HEK293 (cell line): Measurements from ENCODE around the gene ZC3HAV1L.

ENCODE experiments used
- MZF1 ChIP-seq: fragments of 450-650 bp; formaldehyde crosslinking; IDR thresholded peaks from 2 replicates; pipeline ENCODE4 v1.5.1; 2017; ENCODE audit warnings: missing biosample characterization, missing genetic modification characterization, borderline replicate concordance
- TCF7L2 ChIP-seq: IDR thresholded peaks from 2 replicates; pipeline ENCODE4 v1.6.1; 2011; ENCODE audit warnings: low read depth, mild to moderate bottlenecking, inconsistent platforms, low read length, moderate library complexity, borderline replicate concordance
- ZNF16 ChIP-seq: fragments of 450-650 bp; formaldehyde crosslinking; IDR thresholded peaks from 2 replicates; pipeline ENCODE4 v1.5.1; 2016; ENCODE audit warnings: low read depth, missing biosample characterization, missing genetic modification characterization
- ZNF335 ChIP-seq: fragments of 450-650 bp; formaldehyde crosslinking; conservative IDR thresholded peaks from 2 replicates; pipeline ENCODE4 v1.5.1; 2016; ENCODE audit warnings: missing biosample characterization, missing genetic modification characterization
- ZNF341 ChIP-seq: fragments of 450-650 bp; formaldehyde crosslinking; IDR thresholded peaks from 2 replicates; pipeline ENCODE4; 2016; ENCODE audit warnings: low read depth, missing biosample characterization, missing genetic modification characterization
- ZNF416 ChIP-seq: fragments of 450-650 bp; formaldehyde crosslinking; IDR thresholded peaks from 2 replicates; pipeline ENCODE4 v1.5.1; 2016; ENCODE audit warnings: missing biosample characterization, missing genetic modification characterization
- ZNF626 ChIP-seq: fragments of 450-650 bp; sonication (Bioruptor Pico); formaldehyde crosslinking; IDR thresholded peaks from 2 replicates; pipeline ENCODE4 v1.5.1; 2018; ENCODE audit warnings: missing biosample characterization, missing genetic modification characterization, inconsistent platforms
- ZNF843 ChIP-seq: fragments of 450-650 bp; formaldehyde crosslinking; IDR thresholded peaks from 2 replicates; pipeline ENCODE4 v1.5.1; 2016; ENCODE audit warnings: missing biosample characterization, missing genetic modification characterization
- TF ChIP-seq, protein P1 (sequence below): fragments of 450-650 bp; formaldehyde crosslinking; IDR thresholded peaks from 2 replicates; pipeline ENCODE4 v1.5.1; 2016; ENCODE audit warnings: missing biosample characterization, missing genetic modification characterization

DNA sequence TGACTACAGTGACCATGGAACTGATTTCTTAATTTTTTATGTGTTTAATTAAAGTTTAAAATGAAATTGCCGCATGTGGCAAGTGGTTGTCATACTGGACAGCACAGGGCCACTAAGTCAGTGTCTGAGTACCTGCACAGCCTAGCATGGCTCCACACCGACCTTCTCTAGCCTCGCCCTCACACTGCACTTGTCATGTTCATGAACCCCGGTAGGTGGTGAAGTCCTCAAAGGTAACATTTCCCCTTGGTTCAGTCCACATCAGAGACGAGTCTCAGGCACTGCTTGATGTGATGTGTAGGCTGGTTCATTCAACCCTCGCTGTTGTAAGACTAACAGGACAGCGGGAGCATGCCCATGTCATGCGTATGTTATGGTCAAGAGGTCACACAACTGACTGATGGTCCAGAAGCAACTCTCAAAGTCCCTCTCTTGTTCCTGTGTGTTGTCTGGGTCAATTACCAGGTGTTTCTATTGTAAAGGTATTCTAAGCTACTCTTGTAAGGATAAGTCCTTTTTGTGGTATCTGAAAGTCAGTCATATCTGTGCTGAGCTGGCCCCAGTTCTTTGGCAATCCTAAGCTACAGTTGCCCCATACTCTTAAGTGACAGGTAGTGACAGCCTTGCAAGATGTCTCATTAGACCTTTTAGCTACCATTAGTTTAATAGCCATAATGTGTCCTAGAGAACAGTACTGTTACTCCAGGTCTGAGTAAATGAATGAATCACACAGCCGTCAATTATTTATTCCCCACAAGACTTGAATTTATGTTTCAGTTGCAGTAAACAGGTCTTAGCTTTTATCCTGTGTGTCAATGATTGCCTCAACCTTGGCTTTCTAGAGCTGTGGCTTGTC, 32.9 kb upstream of the ZC3HAV1L start:
- TF ChIP-seq, protein P1, sequence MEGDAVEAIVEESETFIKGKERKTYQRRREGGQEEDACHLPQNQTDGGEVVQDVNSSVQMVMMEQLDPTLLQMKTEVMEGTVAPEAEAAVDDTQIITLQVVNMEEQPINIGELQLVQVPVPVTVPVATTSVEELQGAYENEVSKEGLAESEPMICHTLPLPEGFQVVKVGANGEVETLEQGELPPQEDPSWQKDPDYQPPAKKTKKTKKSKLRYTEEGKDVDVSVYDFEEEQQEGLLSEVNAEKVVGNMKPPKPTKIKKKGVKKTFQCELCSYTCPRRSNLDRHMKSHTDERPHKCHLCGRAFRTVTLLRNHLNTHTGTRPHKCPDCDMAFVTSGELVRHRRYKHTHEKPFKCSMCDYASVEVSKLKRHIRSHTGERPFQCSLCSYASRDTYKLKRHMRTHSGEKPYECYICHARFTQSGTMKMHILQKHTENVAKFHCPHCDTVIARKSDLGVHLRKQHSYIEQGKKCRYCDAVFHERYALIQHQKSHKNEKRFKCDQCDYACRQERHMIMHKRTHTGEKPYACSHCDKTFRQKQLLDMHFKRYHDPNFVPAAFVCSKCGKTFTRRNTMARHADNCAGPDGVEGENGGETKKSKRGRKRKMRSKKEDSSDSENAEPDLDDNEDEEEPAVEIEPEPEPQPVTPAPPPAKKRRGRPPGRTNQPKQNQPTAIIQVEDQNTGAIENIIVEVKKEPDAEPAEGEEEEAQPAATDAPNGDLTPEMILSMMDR (tag by site-specific recombination) = no peak
- TF ChIP-seq ZNF335 (tag by site-specific recombination) = no peak
- TF ChIP-seq ZNF341 (tag by site-specific recombination) = no peak
- no peak for TF ChIP-seq ZNF416 (tag by site-specific recombination)
- no peak for TF ChIP-seq ZNF843 (tag by site-specific recombination)
- no peak for TF ChIP-seq TCF7L2
- TF ChIP-seq ZNF626 = no peak
- no peak for TF ChIP-seq ZNF16 (tag by site-specific recombination)
- no peak for TF ChIP-seq MZF1 (tag by site-specific recombination)
